HepG2 (cell line): Measurements from ENCODE around the gene WNT3A. TPM values are rescaled to one million over a fixed set of nuclear protein-coding genes. Genes with fewer than 3 reads are reported as not detected.

ENCODE experiments used
- ATAC-seq: fragments of 200-7000 bp; cut with Tn5 transposase; 3 replicates; pipeline ENCODE4 v1.9.1; 2020; ENCODE audit warnings: mild to moderate bottlenecking, moderate library complexity
- BruUV-seq: library from RNA; stranded (reverse); fragments of 400-500 nt; replicated peaks from 2 replicates; lab custom pipeline; 2021; lab: Mats Ljungman, UMichigan
- CTCF ChIA-PET: fragments of 300-600 bp; formaldehyde crosslinking; extraction: SDS; loops from one replicate; lab custom pipeline; 2021; ENCODE audit warnings: low total read pairs, inconsistent platforms, low intra/inter-chr PET ratio; lab: Yijun Ruan, JAX
- POLR2A ChIA-PET: fragments of 350-600 bp; sonication (Branson Sonifier 250); formaldehyde crosslinking; loops from one replicate; lab custom pipeline; 2020; ENCODE audit warnings: antibody characterized with exemption, inconsistent platforms; lab: Yijun Ruan, JAX
- DNase-seq: peaks from one replicate; pipeline ENCODE4 v3.0.0-alpha.2; 2015; ENCODE audit warnings: low spot score
- FAIRE-seq: peaks from 3 replicates; lab custom pipeline; 2011; peaks lifted over from hg19 to GRCh38; lab: Jason Lieb, UNC
- H2AFZ ChIP-seq: one replicate; pipeline ENCODE4 v1.6.1; 2011; ENCODE audit warnings: low read length, inconsistent platforms
- H3K27ac ChIP-seq: fragments of 300-600 bp; 3 replicates; pipeline ENCODE4 v1.8.0; 2011; ENCODE audit warnings: mixed run types, mild to moderate bottlenecking, mixed read lengths, low read length, inconsistent platforms; ENCODE audit not compliant: insufficient read depth; ENCODE audit errors: extremely low read length
- H3K27me3 ChIP-seq, 2 experiments: fragments of 200-600 bp in 1 of 2; 2 replicates in 1 of 2; 3 replicates in 1 of 2; pipeline versions ENCODE4 v1.6.0 to v1.8.0; 2011; ENCODE audit warnings: low read length in 2 of 2, mild to moderate bottlenecking in 2 of 2, moderate library complexity in 2 of 2, inconsistent platforms in 1 of 2; ENCODE audit not compliant: insufficient read depth in 2 of 2, control insufficient read depth in 1 of 2
- H3K36me3 ChIP-seq, 2 experiments: fragments of 200-600 bp in 1 of 2; replicated peaks in 1 of 2; 2 replicates in 1 of 2; 3 replicates in 1 of 2; pipeline versions ENCODE4 v1.5.1 to v1.8.0; 2011; ENCODE audit warnings: low read length in 2 of 2, inconsistent platforms in 1 of 2; ENCODE audit not compliant: insufficient read depth in 2 of 2, control insufficient read depth in 1 of 2
- H3K4me1 ChIP-seq: 2 replicates; pipeline ENCODE4 v1.5.1; 2012; ENCODE audit warnings: low read length, inconsistent platforms; ENCODE audit not compliant: insufficient read depth
- H3K4me2 ChIP-seq: 2 replicates; pipeline ENCODE4 v1.6.0; 2011; ENCODE audit warnings: low read depth, low read length, inconsistent platforms
- H3K4me3 ChIP-seq, 3 experiments: fragments of 200-600 bp in 1 of 3; sonication (generic), shearing (Covaris generic) in 1 of 3; replicated peaks in 1 of 3; 2 replicates each; pipeline ENCODE4 v1.5.1; 2011 to 2016; ENCODE audit warnings: low read length in 3 of 3, inconsistent platforms in 2 of 3, low read depth in 2 of 3, mild to moderate bottlenecking in 2 of 3, control low read depth in 1 of 3, mixed read lengths in 1 of 3; ENCODE audit not compliant: insufficient read depth in 1 of 3
- H3K79me2 ChIP-seq: one replicate; pipeline ENCODE4 v1.6.1; 2011; ENCODE audit warnings: low read length, inconsistent platforms; ENCODE audit not compliant: insufficient read depth
- H3K9ac ChIP-seq: 2 replicates; pipeline ENCODE4 v1.6.0; 2011; ENCODE audit warnings: mild to moderate bottlenecking, low read depth, low read length, inconsistent platforms; ENCODE audit not compliant: insufficient read depth
- H3K9me3 ChIP-seq: 2 replicates; pipeline ENCODE4 v1.5.1; 2012; ENCODE audit warnings: mild to moderate bottlenecking, low read length
- H4K20me1 ChIP-seq: 2 replicates; pipeline ENCODE4 v1.6.0; 2011; ENCODE audit warnings: inconsistent platforms, mild to moderate bottlenecking, low read length, moderate library complexity; ENCODE audit not compliant: insufficient read depth
- ADNP ChIP-seq: sonication (generic); formaldehyde crosslinking; IDR thresholded peaks from 2 replicates; pipeline ENCODE4 v1.4.0; 2020; ENCODE audit warnings: missing genetic modification reagents
- ATF7 ChIP-seq, 2 experiments: fragments of 450-650 bp in 1 of 2; sonication (generic) in 1 of 2; formaldehyde crosslinking in 1 of 2; IDR thresholded peaks; 2 replicates each; pipeline versions ENCODE4 v1.4.0 to v1.6.1; 2016 to 2020; ENCODE audit warnings: antibody characterized with exemption in 1 of 2, mild to moderate bottlenecking in 1 of 2, missing genetic modification reagents in 1 of 2
- DR1 ChIP-seq: sonication (generic); formaldehyde crosslinking; IDR thresholded peaks from 2 replicates; pipeline ENCODE4 v1.8.0; 2021; ENCODE audit warnings: mild to moderate bottlenecking, missing genetic modification reagents, inconsistent platforms
- FOXO4 ChIP-seq: sonication (generic); formaldehyde crosslinking; conservative IDR thresholded peaks from 2 replicates; pipeline ENCODE4 v1.8.1; 2023; ENCODE audit warnings: missing genetic modification reagents
- GLI4 ChIP-seq: sonication (generic); formaldehyde crosslinking; IDR thresholded peaks from 2 replicates; pipeline ENCODE4 v1.5.1; 2020; ENCODE audit warnings: missing genetic modification reagents, mild to moderate bottlenecking, moderate library complexity, borderline replicate concordance
- GMEB1 ChIP-seq: sonication (generic); formaldehyde crosslinking; IDR thresholded peaks from 2 replicates; pipeline ENCODE4 v1.5.1; 2020; ENCODE audit warnings: missing genetic modification reagents, mild to moderate bottlenecking, borderline replicate concordance
- HNRNPH1 ChIP-seq: fragments of 200-400 bp; formaldehyde crosslinking; optimal IDR thresholded peaks from 2 replicates; pipeline ENCODE3; 2017; ENCODE audit warnings: mild to moderate bottlenecking, low read depth, low read length
- MIER2 ChIP-seq: IDR thresholded peaks from 2 replicates; pipeline ENCODE4 v1.6.1; 2016; ENCODE audit warnings: missing biosample characterization, missing genetic modification reagents
- NFATC3 ChIP-seq: sonication (generic); formaldehyde crosslinking; IDR thresholded peaks from 2 replicates; pipeline ENCODE4 v1.5.1; 2020; ENCODE audit warnings: mild to moderate bottlenecking, missing genetic modification reagents
- ZFY ChIP-seq: sonication (generic); formaldehyde crosslinking; IDR thresholded peaks from 2 replicates; pipeline ENCODE4 v1.4.0; 2020; ENCODE audit warnings: missing genetic modification reagents
- ZHX1 ChIP-seq: sonication (generic); formaldehyde crosslinking; IDR thresholded peaks from 2 replicates; pipeline ENCODE4 v1.8.1; 2022; ENCODE audit warnings: low read depth, mild to moderate bottlenecking, missing genetic modification reagents
- ZMYM3 ChIP-seq: sonication (generic); formaldehyde crosslinking; IDR thresholded peaks from 2 replicates; pipeline ENCODE4 v1.5.1; 2020; ENCODE audit warnings: mild to moderate bottlenecking, missing genetic modification reagents
- ZNF343 ChIP-seq: sonication (generic); formaldehyde crosslinking; IDR thresholded peaks from 2 replicates; pipeline ENCODE4 v1.4.0; 2020; ENCODE audit warnings: mild to moderate bottlenecking, missing genetic modification reagents
- ZNF383 ChIP-seq: sonication (generic); formaldehyde crosslinking; IDR thresholded peaks from 2 replicates; pipeline ENCODE4 v1.4.0; 2020; ENCODE audit warnings: missing genetic modification reagents, mild to moderate bottlenecking, borderline replicate concordance
- ZNF746 ChIP-seq: sonication (generic); formaldehyde crosslinking; IDR thresholded peaks from 2 replicates; pipeline ENCODE4 v1.8.0; 2022; ENCODE audit warnings: mild to moderate bottlenecking, missing genetic modification reagents
- ZNF768 ChIP-seq: sonication (generic); formaldehyde crosslinking; IDR thresholded peaks from 2 replicates; pipeline ENCODE4 v1.4.0; 2020; ENCODE audit warnings: missing genetic modification reagents
- ZSCAN30 ChIP-seq: sonication (generic); formaldehyde crosslinking; IDR thresholded peaks from 2 replicates; pipeline ENCODE4 v1.5.0; 2020; ENCODE audit warnings: mild to moderate bottlenecking, missing genetic modification reagents
- WGBS: methylation state at CpG from one replicate; pipeline ENCODE4 v1.1.6; 2017; ENCODE audit warnings: low lambda C conversion rate; 5-methylcytosine and 5-hydroxymethylcytosine counted together
- in situ Hi-C: cut with HindIII; loops from 2 replicates; pipeline ENCODE4 v1.10.0; 2017; ENCODE audit warnings: low pct_unique_long_range_greater_than_20kb; ENCODE audit not compliant: extremely low pct_ligation_motif_present
- intact Hi-C: fragments of 100-400 bp; cut with micrococcal nuclease; formaldehyde crosslinking; loops from one replicate; pipeline ENCODE4 v1.10.0; 2022; ENCODE audit not compliant: unreplicated experiment
- polyA plus RNA-seq, 8 experiments: library from polyadenylated mRNA; depleted of rRNA in 3 of 8; stranded (reverse) in 7 of 8; unstranded in 1 of 8; fragments of >200 nt; fragmentation: Illumina TruSeq in 4 of 8; extraction: Trizol in 4 of 8; gene quantifications; 2 replicates each; pipeline versions ENCODE4 v1.2.1 to v1.2.3, GENCODE V29; 2011 to 2016; ENCODE audit warnings: low read depth in 4 of 8, missing spikeins in 1 of 8, mixed read lengths in 1 of 8; ENCODE audit not compliant: insufficient read depth in 1 of 8
- total RNA-seq, 5 experiments: library from RNA; depleted of rRNA; stranded (reverse); fragments of >200 nt; fragmentation: Illumina TruSeq; extraction: Trizol; gene quantifications; 2 replicates each; pipeline ENCODE4 v1.2.3, GENCODE V29; 2016; ENCODE audit warnings: low read depth in 1 of 5

Gene WNT3A
- total and polyA plus RNA-seq, 2 of the 13 experiments (the other 11 are each of a cell fraction or from before 2014, with no cell fraction given), result not detected

- intact Hi-C loops, result loop anchor here (10.0 kb wide), 1 partner anchor 1145 kb away; no protein-coding TSS in a partner anchor
- Histone ChIP-seq H3K4me3 (no peak overlapping the region), H3K4me1 (peaks cover 15% of the 10 kb centered on the region), H3K9me3 (no peaks in the 10 kb centered on the region), H3K36me3 (no peaks in the 10 kb centered on the region), H3K27ac (no peak overlapping the region), H4K20me1 (peaks cover 15% of the 10 kb centered on the region), H3K9ac (no peak overlapping the region), H2AFZ (no peak overlapping the region), H3K79me2 (peaks cover 34% of the 10 kb centered on the region), H3K27me3 (peaks cover 2 to 16% of the 10 kb centered on the region in 2 experiments; a peak in 3 of 5 replicates), H3K4me2 (no peak overlapping the region)
- BruUV-seq, result no TSS peak
- FAIRE-seq, result no peak
- CTCF ChIA-PET, result no interaction called here
- ATAC-seq, result no peak
- TF ChIP-seq ZNF746 (CRISPR knock-in tag) (no peak), ZMYM3 (CRISPR knock-in tag) (peak; percentile 93), HNRNPH1 (no peak), ZFY (no peak), NFATC3 (CRISPR knock-in tag) (no peak), FOXO4 (no peak), ZNF768 (CRISPR knock-in tag) (peak; percentile 97), ZSCAN30 (CRISPR knock-in tag) (no peak), ADNP (0 out of 2 replicates have a peak, but pooled peaks have one; percentile 54), GLI4 (no peak), MIER2 (CRISPR knock-in tag) (no peak), ZNF383 (CRISPR knock-in tag) (no peak), ATF7 (IDR thresholded peaks at IDR 0.05) (no peak), ATF7 (CRISPR knock-in tag; IDR thresholded peaks at IDR 0.05) (no peak), DR1 (CRISPR knock-in tag) (no peak), GMEB1 (CRISPR knock-in tag) (no peak), ZHX1 (CRISPR knock-in tag) (no peak), ZNF343 (no peak)
- 80% methylated on average over 1 of the region's 7 CpGs for WGBS
- in situ Hi-C loops, result loop anchor here (5.0 kb wide), 1 partner anchor 77 kb away; no protein-coding TSS in a partner anchor
- no peak for DNase-seq
- POLR2A ChIA-PET, result no interaction called here
Observed at GRCh38 chr1:228079601-228080263, 72.9 kb downstream of the WNT3A start.
